Suprapubic skin (tissue), 3 donors: ENCODE measurements around the gene RIMS1.

ENCODE experiments used
- CTCF ChIP-seq, 2 donors: fragments of 200-600 bp in 1 of 2; fragments of 450-650 bp in 1 of 2; sonication (generic) in 1 of 2; IDR thresholded peaks; one replicate each; pipeline ENCODE4 v1.5.1; 2016 to 2019; ENCODE audit warnings: antibody characterized with exemption in 2 of 2, mild to moderate bottlenecking in 1 of 2, moderate library complexity in 1 of 2
- POLR2A ChIP-seq, 2 donors: fragments of 450-650 bp; IDR thresholded peaks; one replicate each; pipeline ENCODE4 v1.6.1; 2017; ENCODE audit warnings: antibody characterized with exemption in 2 of 2, mild to moderate bottlenecking in 2 of 2, moderate library complexity in 2 of 2

DNA sequence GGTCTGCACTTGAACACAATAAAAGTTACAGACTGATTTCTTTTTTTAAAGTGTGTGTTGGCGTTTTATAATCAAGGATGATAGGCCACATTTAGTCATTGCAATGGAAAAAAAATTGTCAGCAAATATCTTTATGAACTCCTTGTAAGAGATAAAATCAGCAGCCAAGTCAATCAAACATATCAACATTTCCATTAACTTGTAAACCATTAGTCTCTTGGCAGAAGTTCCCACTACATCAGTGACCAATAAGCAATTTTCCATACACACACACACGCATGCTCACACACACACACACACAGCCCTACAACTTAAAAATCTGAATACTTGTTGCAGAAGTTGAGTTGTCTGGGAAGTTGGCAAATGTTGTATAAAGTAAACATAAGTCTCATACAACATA, 419.6 kb downstream of the RIMS1 start:
- TF ChIP-seq CTCF (IDR thresholded peaks at IDR 0.05) (no peak), POLR2A (IDR thresholded peaks at IDR 0.05) (no peak)
